Fibroblast of peridontal ligament (primary cell): ENCODE data around the gene DAND5.
"Not testable (repeated sequence)": the region's sequence is repeated elsewhere in the genome, so short reads cannot be mapped to it uniquely, and the experiment has no call there.

ENCODE experiments used
- DNase-seq: peaks from one replicate; pipeline ENCODE4 v3.0.0-alpha.2; 2010; ENCODE audit errors: extremely low read depth

Gene DAND5

GRCh38 chr19:12965812-12966135 lies 3.6 kb upstream of the DAND5 start:
- no peak for DNase-seq

- no peak for DNase-seq
These were observed 1.5 kb upstream of the DAND5 start for GRCh38 chr19:12967907-12968306.

GRCh38 chr19:12970070-12970820 lies 869 bp downstream of the DAND5 start:
- no peak for DNase-seq

- no peak for DNase-seq
These were observed 3.9 kb downstream of the DAND5 start for GRCh38 chr19:12973236-12973635.

- no peak for DNase-seq
These were observed 5.2 kb downstream of the DAND5 start for GRCh38 chr19:12974301-12975220.

- no peak for DNase-seq
These were observed 5.9 kb downstream of the DAND5 start for GRCh38 chr19:12975221-12975741.

GRCh38 chr19:12976109-12976508 lies 6.7 kb downstream of the DAND5 start:
- not testable (repeated sequence) for DNase-seq

- no peak for DNase-seq
These were observed 10.6 kb downstream of the DAND5 start for GRCh38 chr19:12979974-12980373.

GRCh38 chr19:12982648-12983047 lies 13.3 kb downstream of the DAND5 start:
- no peak for DNase-seq

- DNase-seq = no peak
These were observed 13.7 kb downstream of the DAND5 start for GRCh38 chr19:12983091-12983490.

GRCh38 chr19:12983542-12984142 lies 14.3 kb downstream of the DAND5 start:
- peak; percentile 68 for DNase-seq

GRCh38 chr19:12984143-12984627 lies 14.8 kb downstream of the DAND5 start:
- peak; percentile 32 for DNase-seq

GRCh38 chr19:12984683-12985048 lies 15.3 kb downstream of the DAND5 start:
- DNase-seq = no peak

- no peak for DNase-seq
These were observed 15.8 kb downstream of the DAND5 start for GRCh38 chr19:12985049-12985776.

- no peak for DNase-seq
These were observed 17.4 kb downstream of the DAND5 start for GRCh38 chr19:12986726-12987125.

- no peak for DNase-seq
These were observed 17.8 kb downstream of the DAND5 start for GRCh38 chr19:12987190-12987589.

- no peak for DNase-seq
These were observed 18.4 kb downstream of the DAND5 start for GRCh38 chr19:12987781-12988180.

GRCh38 chr19:12990431-12990830 lies 21.1 kb downstream of the DAND5 start:
- no peak for DNase-seq

GRCh38 chr19:12990853-12991252 lies 21.5 kb downstream of the DAND5 start:
- no peak for DNase-seq

GRCh38 chr19:12991296-12991695 lies 21.9 kb downstream of the DAND5 start:
- no peak for DNase-seq

- no peak for DNase-seq
These were observed 23.4 kb downstream of the DAND5 start for GRCh38 chr19:12992729-12993128.

- DNase-seq = no peak
These were observed 24.2 kb downstream of the DAND5 start for GRCh38 chr19:12993562-12993961.
